Effector CD8-positive, alpha-beta T cell (primary cell): ENCODE measurements around the gene NMU.
"Not testable (repeated sequence)": the region's sequence is repeated elsewhere in the genome, so short reads cannot be mapped to it uniquely, and the experiment has no call there.

Source experiments
- DNase-seq: peaks from one replicate; lab custom pipeline; 2025; lab: John Stamatoyannopoulos, UW
- total RNA-seq, 4 experiments: gene quantifications; one replicate each; lab custom pipeline; 2026; lab: John Stamatoyannopoulos, UW

Gene NMU
- total RNA-seq = 0 to 1.1 (median 0.09) reads per million in 4 experiments

- DNase-seq = no peak
These were observed at the start of gene NMU for GRCh38 chr4:55635741-55636655. NMU (minus strand) TSS chr4:55636298; CDS start chr4:55636192, 106 bp downstream.

- DNase-seq = no peak
These were observed 48.2 kb upstream of the NMU start for GRCh38 chr4:55684276-55684675.

GRCh38 chr4:55682797-55683196, 46.7 kb upstream of the NMU start:
- not testable (repeated sequence) for DNase-seq

- DNase-seq = no peak
These were observed 46.2 kb upstream of the NMU start for GRCh38 chr4:55682295-55682694.

GRCh38 chr4:55681430-55681829, 45.3 kb upstream of the NMU start:
- no peak for DNase-seq

GRCh38 chr4:55675196-55675793, 39.2 kb upstream of the NMU start:
- no peak for DNase-seq

GRCh38 chr4:55673424-55673823, 37.3 kb upstream of the NMU start:
- no peak for DNase-seq

GRCh38 chr4:55671667-55672066, 35.6 kb upstream of the NMU start:
- no peak for DNase-seq

GRCh38 chr4:55670695-55671094, 34.6 kb upstream of the NMU start:
- no peak for DNase-seq

- no peak for DNase-seq
These were observed 32.4 kb upstream of the NMU start for GRCh38 chr4:55668449-55668848.

- no peak for DNase-seq
These were observed 30.4 kb upstream of the NMU start for GRCh38 chr4:55666535-55666934.

- DNase-seq = no peak
These were observed 27.0 kb upstream of the NMU start for GRCh38 chr4:55663145-55663544.

- no peak for DNase-seq
These were observed 25.4 kb upstream of the NMU start for GRCh38 chr4:55661398-55662056.

GRCh38 chr4:55658657-55659056, 22.6 kb upstream of the NMU start:
- no peak for DNase-seq

- DNase-seq = no peak
These were observed 18.0 kb upstream of the NMU start for GRCh38 chr4:55654131-55654530.

GRCh38 chr4:55650483-55650882, 14.4 kb upstream of the NMU start:
- no peak for DNase-seq

- DNase-seq = no peak
These were observed 1.2 kb upstream of the NMU start for GRCh38 chr4:55637272-55637820.

GRCh38 chr4:55636656-55636999, 530 bp upstream of the NMU start:
- DNase-seq = no peak

GRCh38 chr4:55635282-55635681, 816 bp downstream of the NMU start:
- DNase-seq = no peak

- DNase-seq = no peak
These were observed 1.5 kb downstream of the NMU start for GRCh38 chr4:55634417-55635128.

- DNase-seq = no peak
These were observed 2.2 kb downstream of the NMU start for GRCh38 chr4:55633903-55634302.

GRCh38 chr4:55625835-55626234, 10.3 kb downstream of the NMU start:
- DNase-seq = no peak
